Subcutaneous adipose tissue (tissue), 4 donors: ENCODE results near the gene GET3. TPM values are rescaled to one million over a fixed set of nuclear protein-coding genes. Genes with fewer than 3 reads are reported as not detected.

Experiments used
- CTCF ChIP-seq: fragments of 450-650 bp; IDR thresholded peaks from one replicate; pipeline ENCODE4 v1.5.1; 2016; ENCODE audit warnings: low read depth, mild to moderate bottlenecking, control low read depth, antibody characterized with exemption, moderate library complexity
- total RNA-seq, 4 donors: library from RNA; depleted of rRNA; stranded (reverse); fragments of >200 nt; gene quantifications; one replicate each; pipeline ENCODE4 v1.1.0, GENCODE V29; 2016

The GET3 gene
- total RNA-seq, 4 donors from 2014 or later, result 35.1 to 53.5 (median 43.4) TPM

GRCh38 chr19:12727745-12728433 is 9.4 kb upstream of the GET3 start:
- no peak for TF ChIP-seq CTCF

- TF ChIP-seq CTCF, result no peak
These were observed 7.2 kb upstream of the GET3 start for GRCh38 chr19:12730064-12730463.

- TF ChIP-seq CTCF, result no peak
These were observed 6.0 kb upstream of the GET3 start for GRCh38 chr19:12731337-12731736.

GRCh38 chr19:12733369-12734214 is 3.7 kb upstream of the GET3 start:
- TF ChIP-seq CTCF, result no peak

GRCh38 chr19:12737835-12738351 is 596 bp downstream of the GET3 start:
- no peak for TF ChIP-seq CTCF

GRCh38 chr19:12745166-12745897 is 8.0 kb downstream of the GET3 start:
- TF ChIP-seq CTCF, result no peak
